Erythroblast (primary cell): ENCODE measurements around the gene LRRC25.
"Not testable (repeated sequence)": the region's sequence is repeated elsewhere in the genome, so short reads cannot be mapped to it uniquely, and the experiment has no call there.

Source experiments
- GATA1 ChIP-seq: IDR thresholded peaks from 2 replicates; pipeline ENCODE4 v1.6.1; 2011; ENCODE audit warnings: low read depth, mild to moderate bottlenecking, control low read depth, low read length, moderate library complexity
- POLR2A ChIP-seq: IDR thresholded peaks from 2 replicates; pipeline ENCODE4 v1.6.1; 2011; ENCODE audit warnings: mild to moderate bottlenecking, low read length

DNA sequence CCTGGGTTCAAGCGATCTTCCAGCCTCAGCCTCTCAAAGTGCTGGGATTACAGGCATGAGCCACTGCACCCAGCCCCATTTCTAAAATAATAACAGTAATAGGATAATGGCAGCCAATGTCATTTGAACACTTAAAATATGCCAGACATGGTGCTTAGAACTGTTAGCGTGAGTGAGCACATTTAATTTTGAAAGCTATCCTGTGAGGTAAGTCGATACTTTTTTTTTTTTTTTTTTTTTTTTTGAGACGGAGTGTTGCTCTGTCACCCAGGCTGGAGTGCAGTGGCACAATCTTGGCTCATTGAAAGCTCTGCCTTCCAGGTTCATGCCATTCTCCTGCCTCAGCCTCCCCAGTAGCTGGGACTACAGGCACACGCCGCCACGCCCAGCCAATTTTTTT is 42.7 kb downstream of the LRRC25 start:
- not testable (repeated sequence) for TF ChIP-seq POLR2A, GATA1
